Smooth muscle cell (in vitro differentiated cells): Measurements from ENCODE around the gene CLDN2. TPM values are rescaled to one million over a fixed set of nuclear protein-coding genes. Genes with fewer than 3 reads are reported as not detected.

Experiments used
- DNase-seq: peaks from one replicate; lab custom pipeline; 2025; ENCODE audit not compliant: unreplicated experiment; lab: John Stamatoyannopoulos, UW
- H2AFZ ChIP-seq: fragments of 200-600 bp; sonication (generic); 2 replicates; pipeline ENCODE4 v1.6.0; 2016; ENCODE audit warnings: antibody characterized with exemption, low read depth, mild to moderate bottlenecking
- H3F3A ChIP-seq: fragments of 200-600 bp; sonication (generic); 2 replicates; pipeline ENCODE4 v1.6.0; 2017; ENCODE audit warnings: antibody characterized with exemption, low read depth
- H3K27ac ChIP-seq: fragments of 200-600 bp; sonication (generic); 2 replicates; pipeline ENCODE4 v1.5.1; 2016; ENCODE audit warnings: low read depth, mild to moderate bottlenecking
- H3K27me3 ChIP-seq: fragments of 200-600 bp; sonication (generic); 2 replicates; pipeline ENCODE4 v1.6.1; 2016; ENCODE audit warnings: low read depth, mild to moderate bottlenecking
- H3K36me3 ChIP-seq: fragments of 200-600 bp; sonication (generic); 2 replicates; pipeline ENCODE4 v1.5.1; 2016; ENCODE audit warnings: low read depth
- H3K4me1 ChIP-seq: fragments of 200-600 bp; sonication (generic); 2 replicates; pipeline ENCODE4 v1.5.1; 2016; ENCODE audit warnings: low read depth
- H3K4me2 ChIP-seq: fragments of 200-600 bp; sonication (generic); 2 replicates; pipeline ENCODE4 v1.6.0; 2016; ENCODE audit warnings: mild to moderate bottlenecking
- H3K4me3 ChIP-seq: fragments of 200-600 bp; sonication (generic); 2 replicates; pipeline ENCODE4 v1.5.1; 2016; ENCODE audit warnings: mild to moderate bottlenecking
- H3K79me2 ChIP-seq: fragments of 200-600 bp; sonication (generic); 2 replicates; pipeline ENCODE4 v1.6.0; 2016; ENCODE audit warnings: low read depth, mild to moderate bottlenecking
- H3K9ac ChIP-seq: fragments of 200-600 bp; sonication (generic); 2 replicates; pipeline ENCODE4 v1.6.0; 2016; ENCODE audit warnings: low read depth
- H3K9me3 ChIP-seq: fragments of 200-600 bp; sonication (generic); replicated peaks from 2 replicates; pipeline ENCODE4 v1.5.1; 2016; ENCODE audit warnings: low read depth
- H4K20me1 ChIP-seq: fragments of 200-600 bp; sonication (generic); 2 replicates; pipeline ENCODE4 v1.6.0; 2016; ENCODE audit warnings: low read depth
- WGBS: methylation state at CpG from one replicate; pipeline ENCODE4 v1.1.7; 2016; ENCODE audit warnings: low lambda C conversion rate; 5-methylcytosine and 5-hydroxymethylcytosine counted together
- polyA plus RNA-seq: library from polyadenylated mRNA; unstranded; fragments of >200 nt; fragmentation: Nextera tagmentation; extraction: Ambion mirVana; gene quantifications from 2 replicates; pipeline ENCODE4 v1.2.1, GENCODE V29; 2016
- total RNA-seq: library from RNA; depleted of rRNA; stranded (reverse); fragments of >200 nt; gene quantifications from 2 replicates; pipeline ENCODE4 v1.2.3, GENCODE V29; 2014
- TF ChIP-seq, protein P1 (sequence below): fragments of 200-600 bp; sonication (generic); IDR thresholded peaks from 2 replicates; pipeline ENCODE4 v1.5.1; 2017; ENCODE audit warnings: borderline replicate concordance, mild to moderate bottlenecking, antibody characterized with exemption; ENCODE audit not compliant: insufficient read depth, poor library complexity, severe bottlenecking

CLDN2 gene
- total and polyA plus RNA-seq, 2 experiments from 2014 or later = 0.04 to 0.07 TPM

DNA sequence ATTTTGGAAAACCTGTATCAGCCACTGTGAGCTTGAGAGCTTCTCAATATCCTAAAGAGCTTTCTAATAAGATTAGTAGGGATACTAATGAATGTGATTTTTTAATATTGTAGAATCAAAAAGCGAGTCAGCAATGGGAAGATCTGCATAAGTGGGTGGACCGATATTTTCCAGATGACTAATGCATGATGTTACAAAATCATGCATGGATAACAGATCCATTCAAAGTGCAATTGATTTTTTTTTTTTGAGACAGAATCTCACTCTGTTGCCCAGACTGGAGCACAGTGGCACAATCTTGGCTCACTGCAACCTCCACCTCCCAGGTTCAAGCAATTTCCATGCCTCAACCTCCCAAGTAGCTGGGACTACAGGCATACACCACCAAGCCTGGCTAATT, 7.3 kb upstream of the CLDN2 start:
- Histone ChIP-seq H3K79me2 (no peaks in the 10 kb centered on the region), H3K4me3 (no peak overlapping the region), H3F3A (no peaks in the 10 kb centered on the region), H4K20me1 (no peaks in the 10 kb centered on the region), H3K36me3 (no peaks in the 10 kb centered on the region), H3K9ac (no peak overlapping the region), H2AFZ (no peak overlapping the region), H3K27ac (no peak overlapping the region), H3K4me1 (no peaks in the 10 kb centered on the region), H3K4me2 (no peak overlapping the region), H3K9me3 (no peaks in the 10 kb centered on the region), H3K27me3 (no peaks in the 10 kb centered on the region)
- WGBS = 65% methylated on average over 2 of the region's 2 CpGs
- no peak for DNase-seq
- TF ChIP-seq, protein P1, sequence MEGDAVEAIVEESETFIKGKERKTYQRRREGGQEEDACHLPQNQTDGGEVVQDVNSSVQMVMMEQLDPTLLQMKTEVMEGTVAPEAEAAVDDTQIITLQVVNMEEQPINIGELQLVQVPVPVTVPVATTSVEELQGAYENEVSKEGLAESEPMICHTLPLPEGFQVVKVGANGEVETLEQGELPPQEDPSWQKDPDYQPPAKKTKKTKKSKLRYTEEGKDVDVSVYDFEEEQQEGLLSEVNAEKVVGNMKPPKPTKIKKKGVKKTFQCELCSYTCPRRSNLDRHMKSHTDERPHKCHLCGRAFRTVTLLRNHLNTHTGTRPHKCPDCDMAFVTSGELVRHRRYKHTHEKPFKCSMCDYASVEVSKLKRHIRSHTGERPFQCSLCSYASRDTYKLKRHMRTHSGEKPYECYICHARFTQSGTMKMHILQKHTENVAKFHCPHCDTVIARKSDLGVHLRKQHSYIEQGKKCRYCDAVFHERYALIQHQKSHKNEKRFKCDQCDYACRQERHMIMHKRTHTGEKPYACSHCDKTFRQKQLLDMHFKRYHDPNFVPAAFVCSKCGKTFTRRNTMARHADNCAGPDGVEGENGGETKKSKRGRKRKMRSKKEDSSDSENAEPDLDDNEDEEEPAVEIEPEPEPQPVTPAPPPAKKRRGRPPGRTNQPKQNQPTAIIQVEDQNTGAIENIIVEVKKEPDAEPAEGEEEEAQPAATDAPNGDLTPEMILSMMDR = no peak

DNA sequence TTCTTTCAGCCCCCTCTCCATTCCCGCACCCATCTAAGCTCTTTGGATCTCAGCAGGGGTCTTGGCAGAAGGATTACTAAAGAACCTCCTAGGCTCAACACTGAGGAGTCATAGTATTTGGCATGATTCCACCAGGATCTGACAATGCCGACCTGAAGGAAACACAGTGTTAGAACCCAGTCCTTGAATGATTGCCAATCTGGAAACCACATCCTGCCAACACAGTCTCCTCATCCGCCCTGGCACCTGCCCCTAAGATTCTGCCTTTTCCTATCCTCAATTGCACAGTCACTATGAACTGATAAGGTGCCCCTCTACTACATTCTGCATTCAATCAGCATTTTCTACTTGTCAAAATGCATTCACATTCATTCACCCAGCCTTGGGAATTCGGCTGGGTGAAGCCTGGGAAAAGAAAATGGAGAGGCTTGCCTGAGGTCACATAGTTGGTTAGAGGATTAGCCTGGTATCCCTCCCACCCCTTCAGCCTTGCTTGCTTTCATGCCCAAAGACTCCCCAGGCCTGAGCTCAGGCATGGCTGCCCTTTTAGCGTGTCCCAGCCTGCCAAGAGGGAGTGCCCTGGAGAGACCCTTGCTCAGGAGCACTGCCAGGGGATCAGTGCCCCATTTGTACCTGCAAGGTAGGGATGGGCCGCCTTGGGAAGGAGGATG, 2.2 kb upstream of the CLDN2 start:
- no peak overlapping the region for H3K4me2 ChIP-seq
- 57% methylated on average over 6 of the region's 6 CpGs for WGBS
- no peak for DNase-seq
- H3K27me3 ChIP-seq = no peaks in the 10 kb centered on the region
- peaks cover 5% of the 10 kb centered on the region for H3K4me1 ChIP-seq
- H3F3A ChIP-seq = no peaks in the 10 kb centered on the region
- H3K27ac ChIP-seq = no peak overlapping the region
- H3K4me3 ChIP-seq = no peak overlapping the region
- no peaks in the 10 kb centered on the region for H3K9me3 ChIP-seq
- no peaks in the 10 kb centered on the region for H3K36me3 ChIP-seq
- H3K9ac ChIP-seq = no peak overlapping the region
- no peaks in the 10 kb centered on the region for H4K20me1 ChIP-seq
- no peaks in the 10 kb centered on the region for H3K79me2 ChIP-seq
- no peak overlapping the region for H2AFZ ChIP-seq
- TF ChIP-seq, protein P1 = no peak

DNA sequence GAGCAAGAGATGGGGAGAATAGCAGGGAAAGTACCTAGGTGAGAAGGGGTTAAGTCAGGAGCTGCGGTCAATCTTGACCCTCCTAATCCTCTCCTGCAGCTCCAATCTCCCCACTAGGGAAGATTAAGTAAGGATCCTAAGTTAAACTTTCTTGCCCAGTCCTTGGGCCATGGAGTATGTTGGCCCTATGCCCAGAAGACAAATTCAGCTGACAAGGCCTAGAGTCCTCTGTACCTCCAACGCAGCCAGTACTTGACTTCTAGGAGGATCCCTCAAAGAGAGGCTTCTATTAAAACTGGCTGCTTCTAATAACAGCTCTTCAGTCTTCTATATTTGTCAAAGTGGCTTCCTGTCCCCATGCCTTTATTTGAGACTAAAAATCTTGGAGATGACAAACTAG, 1.4 kb downstream of the CLDN2 start:
- Histone ChIP-seq H3K36me3 (no peaks in the 10 kb centered on the region), H2AFZ (no peak overlapping the region), H3K9ac (no peak overlapping the region), H3K4me2 (no peak overlapping the region), H3K79me2 (no peaks in the 10 kb centered on the region), H3F3A (no peaks in the 10 kb centered on the region), H3K4me1 (peaks cover 5% of the 10 kb centered on the region), H3K27ac (no peak overlapping the region), H3K4me3 (no peak overlapping the region), H4K20me1 (no peaks in the 10 kb centered on the region), H3K9me3 (no peaks in the 10 kb centered on the region), H3K27me3 (no peaks in the 10 kb centered on the region)
- TF ChIP-seq, protein P1 = no peak
- 85% methylated on average over 2 of the region's 2 CpGs for WGBS
- DNase-seq = no peak

DNA sequence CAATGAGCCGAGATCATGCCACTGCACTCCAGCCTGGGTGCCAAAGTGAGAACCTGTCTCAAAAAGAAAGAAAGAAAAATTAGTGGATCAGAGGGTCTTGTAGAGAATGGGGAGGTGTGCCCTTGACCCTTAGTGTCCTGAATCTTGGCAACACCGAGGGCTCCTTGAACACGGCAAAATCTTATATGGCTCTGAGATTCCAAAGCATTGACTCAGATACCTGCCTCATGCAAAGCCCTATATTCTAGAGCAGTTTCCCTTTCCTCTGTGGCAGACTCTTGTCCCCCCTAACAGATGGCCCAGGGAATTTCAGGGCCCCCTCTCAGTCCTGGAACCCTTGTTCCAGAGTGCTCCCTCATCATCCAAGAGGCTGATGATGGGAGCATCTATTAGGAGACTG, 6.8 kb downstream of the CLDN2 start:
- Histone ChIP-seq H3K27me3 (no peaks in the 10 kb centered on the region), H4K20me1 (no peaks in the 10 kb centered on the region), H3K4me2 (no peak overlapping the region), H3F3A (no peaks in the 10 kb centered on the region), H3K36me3 (no peaks in the 10 kb centered on the region), H3K9ac (no peak overlapping the region), H2AFZ (no peak overlapping the region), H3K9me3 (no peaks in the 10 kb centered on the region), H3K4me1 (no peaks in the 10 kb centered on the region), H3K27ac (no peak overlapping the region), H3K79me2 (no peaks in the 10 kb centered on the region), H3K4me3 (no peak overlapping the region)
- DNase-seq = no peak
- TF ChIP-seq, protein P1 = no peak
- WGBS = 86% methylated on average over 3 of the region's 3 CpGs
